Parathyroid adenoma (tissue), 2 donors: Measurements from ENCODE around the gene TRAF3.

Experiments used
- H2AFZ ChIP-seq: fragments of 300-600 bp; sonication (generic); one replicate; pipeline ENCODE4 v1.7.0; 2017; ENCODE audit warnings: antibody characterized with exemption, mild to moderate bottlenecking
- H3K27ac ChIP-seq: fragments of 300-600 bp; sonication (generic); one replicate; pipeline ENCODE4 v1.7.0; 2017
- H3K27me3 ChIP-seq: fragments of 300-600 bp; sonication (generic); one replicate; pipeline ENCODE4 v1.7.0; 2017; ENCODE audit warnings: low read length; ENCODE audit not compliant: control insufficient read depth, insufficient read depth
- H3K36me3 ChIP-seq: fragments of 300-600 bp; sonication (generic); one replicate; pipeline ENCODE4 v1.7.0; 2017; ENCODE audit warnings: low read length; ENCODE audit not compliant: control insufficient read depth, insufficient read depth
- H3K4me1 ChIP-seq: fragments of 300-600 bp; sonication (generic); one replicate; pipeline ENCODE4 v1.7.0; 2017; ENCODE audit warnings: control low read depth
- H3K4me2 ChIP-seq: fragments of 300-600 bp; sonication (generic); one replicate; pipeline ENCODE4 v1.7.0; 2017; ENCODE audit warnings: low read length
- H3K4me3 ChIP-seq: fragments of 300-600 bp; sonication (generic); one replicate; pipeline ENCODE4 v1.7.0; 2017; ENCODE audit warnings: low read depth, low read length
- H3K79me2 ChIP-seq: fragments of 300-600 bp; sonication (generic); one replicate; pipeline ENCODE4 v1.7.0; 2017; ENCODE audit warnings: control low read depth
- H3K9ac ChIP-seq: fragments of 300-600 bp; sonication (generic); one replicate; pipeline ENCODE4 v1.7.0; 2017; ENCODE audit warnings: mild to moderate bottlenecking
- H3K9me3 ChIP-seq: fragments of 300-600 bp; sonication (generic); one replicate; pipeline ENCODE4 v1.7.0; 2017; ENCODE audit warnings: low read length; ENCODE audit not compliant: control insufficient read depth
- TF ChIP-seq, protein P1 (sequence below): fragments of 300-600 bp; sonication (generic); IDR thresholded peaks from one replicate; pipeline ENCODE4 v1.7.0; 2017; ENCODE audit warnings: antibody characterized with exemption, mild to moderate bottlenecking
- donor health status: primary hyperparathyroidism.

The TRAF3 gene

DNA sequence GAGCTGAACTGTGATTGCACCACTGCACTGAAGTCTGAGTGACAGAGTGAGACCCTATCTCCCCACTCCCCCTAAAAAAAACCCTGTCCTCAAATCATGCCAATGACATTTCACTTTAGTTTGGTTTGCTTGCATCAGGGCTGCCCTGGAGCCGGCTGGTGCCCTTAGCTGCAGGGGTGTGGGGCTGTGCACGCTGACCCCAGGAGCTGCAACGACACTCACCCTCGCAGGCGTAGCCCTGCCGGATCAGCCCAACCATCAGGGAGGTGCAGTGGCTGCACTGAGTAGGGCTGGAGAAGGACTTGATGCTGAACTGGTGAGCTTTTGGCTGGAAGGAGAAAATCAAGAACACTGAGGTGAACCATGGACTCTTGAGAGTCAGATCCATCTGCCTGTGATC, 175.0 kb downstream of the TRAF3 start:
- H3K27ac ChIP-seq, result no peak overlapping the region
- TF ChIP-seq, protein P1, sequence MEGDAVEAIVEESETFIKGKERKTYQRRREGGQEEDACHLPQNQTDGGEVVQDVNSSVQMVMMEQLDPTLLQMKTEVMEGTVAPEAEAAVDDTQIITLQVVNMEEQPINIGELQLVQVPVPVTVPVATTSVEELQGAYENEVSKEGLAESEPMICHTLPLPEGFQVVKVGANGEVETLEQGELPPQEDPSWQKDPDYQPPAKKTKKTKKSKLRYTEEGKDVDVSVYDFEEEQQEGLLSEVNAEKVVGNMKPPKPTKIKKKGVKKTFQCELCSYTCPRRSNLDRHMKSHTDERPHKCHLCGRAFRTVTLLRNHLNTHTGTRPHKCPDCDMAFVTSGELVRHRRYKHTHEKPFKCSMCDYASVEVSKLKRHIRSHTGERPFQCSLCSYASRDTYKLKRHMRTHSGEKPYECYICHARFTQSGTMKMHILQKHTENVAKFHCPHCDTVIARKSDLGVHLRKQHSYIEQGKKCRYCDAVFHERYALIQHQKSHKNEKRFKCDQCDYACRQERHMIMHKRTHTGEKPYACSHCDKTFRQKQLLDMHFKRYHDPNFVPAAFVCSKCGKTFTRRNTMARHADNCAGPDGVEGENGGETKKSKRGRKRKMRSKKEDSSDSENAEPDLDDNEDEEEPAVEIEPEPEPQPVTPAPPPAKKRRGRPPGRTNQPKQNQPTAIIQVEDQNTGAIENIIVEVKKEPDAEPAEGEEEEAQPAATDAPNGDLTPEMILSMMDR, result no peak
- H3K4me2 ChIP-seq, result no peak overlapping the region
- no peaks in the 10 kb centered on the region for H3K79me2 ChIP-seq
- no peaks in the 10 kb centered on the region for H3K9me3 ChIP-seq
- H3K4me1 ChIP-seq, result no peaks in the 10 kb centered on the region
- H3K9ac ChIP-seq, result no peak overlapping the region
- no peaks in the 10 kb centered on the region for H3K36me3 ChIP-seq
- H3K27me3 ChIP-seq, result no peaks in the 10 kb centered on the region
- no peak overlapping the region for H2AFZ ChIP-seq
- no peak overlapping the region for H3K4me3 ChIP-seq

DNA sequence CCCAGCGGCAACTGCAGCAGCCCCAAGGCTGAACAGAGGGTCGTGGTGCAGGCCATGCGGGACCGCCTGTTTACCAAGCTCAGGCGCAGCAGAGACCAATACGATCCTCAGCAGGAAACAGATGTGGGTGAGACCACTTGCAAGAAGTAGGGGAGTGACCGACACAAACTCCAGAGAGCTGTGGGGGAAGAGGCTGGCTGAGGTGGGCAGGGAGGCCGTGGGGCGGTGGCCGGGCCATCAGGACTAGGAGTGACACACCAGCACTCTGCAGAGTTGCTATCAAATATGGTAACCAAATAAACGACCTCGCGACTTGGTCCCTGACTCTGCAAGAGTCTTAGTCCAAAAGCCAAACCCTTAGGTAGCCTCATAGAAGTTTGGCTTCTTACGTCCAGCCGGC, 175.9 kb downstream of the TRAF3 start:
- no peaks in the 10 kb centered on the region for H3K27me3 ChIP-seq
- H3K27ac ChIP-seq, result no peak overlapping the region
- H3K4me1 ChIP-seq, result no peaks in the 10 kb centered on the region
- no peaks in the 10 kb centered on the region for H3K36me3 ChIP-seq
- no peak overlapping the region for H3K4me3 ChIP-seq
- TF ChIP-seq, protein P1, result no peak
- no peaks in the 10 kb centered on the region for H3K9me3 ChIP-seq
- no peak overlapping the region for H3K9ac ChIP-seq
- H3K4me2 ChIP-seq, result no peak overlapping the region
- no peaks in the 10 kb centered on the region for H3K79me2 ChIP-seq
- no peak overlapping the region for H2AFZ ChIP-seq

DNA sequence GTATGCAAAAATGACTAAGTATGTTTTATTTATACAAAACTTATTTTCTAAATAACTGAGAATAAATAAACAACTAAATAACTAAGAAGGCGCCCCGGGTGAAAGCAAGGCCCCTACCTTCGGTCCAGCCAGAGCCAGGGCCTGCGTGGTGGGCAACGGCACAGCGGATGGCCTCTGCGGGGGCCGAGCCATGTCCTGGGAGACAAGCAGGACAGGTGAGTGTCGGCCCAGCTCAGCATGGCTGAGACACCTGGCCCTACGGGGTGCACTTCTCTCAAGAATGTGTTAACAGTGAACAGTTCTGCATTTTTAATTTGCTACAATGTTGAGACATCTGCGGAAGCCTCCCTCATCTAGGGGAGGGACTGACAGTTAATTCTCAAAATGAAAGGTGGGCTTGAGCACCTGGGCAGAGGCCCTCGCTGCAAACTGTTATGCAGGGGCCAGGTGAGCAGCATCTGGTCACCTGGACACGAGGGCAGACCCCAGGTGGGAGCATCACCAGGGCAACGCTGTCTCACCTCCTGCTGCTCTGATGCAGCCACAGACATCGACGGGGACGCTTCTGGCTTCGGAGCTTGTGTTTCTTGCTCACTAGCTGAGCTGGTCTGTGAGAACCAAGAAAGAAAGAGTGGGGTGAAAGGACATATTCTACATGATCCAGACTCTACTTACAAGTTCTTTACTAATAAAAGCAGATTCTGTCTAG, 177.0 kb downstream of the TRAF3 start:
- no peak overlapping the region for H2AFZ ChIP-seq
- no peaks in the 10 kb centered on the region for H3K79me2 ChIP-seq
- H3K9me3 ChIP-seq, result no peaks in the 10 kb centered on the region
- H3K4me2 ChIP-seq, result no peak overlapping the region
- TF ChIP-seq, protein P1, result no peak
- no peak overlapping the region for H3K4me3 ChIP-seq
- H3K27me3 ChIP-seq, result no peaks in the 10 kb centered on the region
- no peaks in the 10 kb centered on the region for H3K4me1 ChIP-seq
- H3K9ac ChIP-seq, result no peak overlapping the region
- H3K27ac ChIP-seq, result no peak overlapping the region
- H3K36me3 ChIP-seq, result no peaks in the 10 kb centered on the region

DNA sequence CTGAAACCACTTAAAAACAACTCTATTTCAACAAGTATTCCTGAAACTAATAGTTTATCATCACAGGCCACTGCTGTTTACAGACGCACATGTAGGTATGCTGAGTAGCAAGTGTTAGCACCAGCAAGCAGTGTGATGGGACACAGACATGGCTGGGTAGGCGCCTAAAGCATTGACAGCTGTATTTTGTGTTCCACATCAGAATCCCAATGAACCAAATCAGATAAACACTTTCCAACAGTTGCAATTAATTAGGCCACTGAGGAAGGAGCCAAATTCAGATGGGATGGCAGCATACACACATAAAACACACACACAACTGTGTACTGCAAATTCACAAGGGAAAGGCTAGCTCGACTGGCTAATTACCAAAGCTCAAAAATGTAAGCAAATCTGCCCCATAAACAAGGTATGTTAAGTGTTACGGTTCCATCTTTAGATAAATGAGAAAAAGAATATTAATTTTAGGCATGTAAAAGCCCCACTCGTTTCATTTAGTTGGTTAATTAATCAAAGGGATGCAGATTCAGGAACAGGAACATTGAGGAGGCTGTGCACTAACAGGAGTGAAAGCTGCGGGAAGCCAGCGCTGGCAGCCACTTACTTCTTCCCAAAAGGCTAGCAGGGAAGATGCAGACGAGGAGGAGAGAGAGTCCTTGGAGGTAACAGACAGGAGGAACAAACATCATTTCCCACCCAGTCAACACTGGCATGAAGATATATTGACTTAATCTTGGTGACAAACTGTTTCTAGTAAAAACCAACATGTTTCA, 178.6 kb downstream of the TRAF3 start:
- H3K4me2 ChIP-seq, result no peak overlapping the region
- no peak overlapping the region for H3K27ac ChIP-seq
- no peaks in the 10 kb centered on the region for H3K4me1 ChIP-seq
- H3K27me3 ChIP-seq, result no peaks in the 10 kb centered on the region
- no peaks in the 10 kb centered on the region for H3K79me2 ChIP-seq
- no peaks in the 10 kb centered on the region for H3K9me3 ChIP-seq
- no peak overlapping the region for H3K4me3 ChIP-seq
- no peak overlapping the region for H2AFZ ChIP-seq
- H3K36me3 ChIP-seq, result no peaks in the 10 kb centered on the region
- TF ChIP-seq, protein P1, result no peak
- no peak overlapping the region for H3K9ac ChIP-seq
